Stomach (tissue), 4 donors: ENCODE results near the gene MAGEF1.

ENCODE experiments used
- POLR2A ChIP-seq, 4 donors: fragments of 450-650 bp; IDR thresholded peaks; one replicate each; pipeline ENCODE4 v1.6.1; 2016; ENCODE audit warnings: antibody characterized with exemption in 4 of 4, control low read depth in 2 of 4, mild to moderate bottlenecking in 1 of 4, moderate library complexity in 1 of 4
- TF ChIP-seq, protein P1 (sequence below), 7 experiments: fragments of 450-650 bp in 4 of 7; fragments of 200-600 bp in 3 of 7; sonication (generic) in 3 of 7; IDR thresholded peaks; one replicate each; pipeline ENCODE4 v1.5.1; 2016 to 2019; ENCODE audit warnings: antibody characterized with exemption in 7 of 7, control low read depth in 2 of 7, mild to moderate bottlenecking in 1 of 7

DNA sequence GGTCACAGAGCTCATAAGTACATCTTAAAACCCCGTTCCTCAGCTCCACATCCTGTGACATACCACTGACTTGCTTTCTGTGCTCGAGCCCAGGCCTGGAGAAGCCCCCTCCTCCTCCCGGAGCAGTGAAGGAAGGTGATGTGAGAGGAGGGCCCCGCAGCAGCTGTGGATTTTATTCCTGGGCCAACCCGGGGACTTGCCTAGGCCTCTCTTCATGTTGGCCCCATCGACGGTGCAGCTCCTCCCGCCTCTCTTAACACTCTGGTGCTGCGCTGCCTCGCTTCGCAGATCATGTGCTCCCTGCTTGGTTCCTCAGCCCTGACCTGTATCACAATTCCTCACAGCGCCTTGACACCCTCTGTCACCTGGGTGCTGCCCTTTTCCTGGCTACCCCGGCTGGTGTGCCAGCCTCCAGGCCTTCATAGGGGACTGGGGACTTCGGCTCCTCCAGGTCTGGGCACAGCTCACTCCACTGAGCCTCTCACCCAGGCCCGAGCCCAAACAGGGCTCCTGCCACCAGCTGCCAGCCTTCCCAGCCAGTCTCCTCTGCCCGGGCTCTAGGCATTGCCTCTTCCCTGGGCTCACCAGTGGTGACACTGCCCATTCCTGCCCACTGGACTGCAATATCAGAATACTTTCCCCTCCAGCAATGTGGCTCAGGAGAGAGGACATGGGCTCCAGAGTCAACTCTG lies 21.5 kb downstream of the MAGEF1 start:
- no peak for TF ChIP-seq POLR2A (IDR thresholded peaks at IDR 0.05)
- TF ChIP-seq, protein P1, sequence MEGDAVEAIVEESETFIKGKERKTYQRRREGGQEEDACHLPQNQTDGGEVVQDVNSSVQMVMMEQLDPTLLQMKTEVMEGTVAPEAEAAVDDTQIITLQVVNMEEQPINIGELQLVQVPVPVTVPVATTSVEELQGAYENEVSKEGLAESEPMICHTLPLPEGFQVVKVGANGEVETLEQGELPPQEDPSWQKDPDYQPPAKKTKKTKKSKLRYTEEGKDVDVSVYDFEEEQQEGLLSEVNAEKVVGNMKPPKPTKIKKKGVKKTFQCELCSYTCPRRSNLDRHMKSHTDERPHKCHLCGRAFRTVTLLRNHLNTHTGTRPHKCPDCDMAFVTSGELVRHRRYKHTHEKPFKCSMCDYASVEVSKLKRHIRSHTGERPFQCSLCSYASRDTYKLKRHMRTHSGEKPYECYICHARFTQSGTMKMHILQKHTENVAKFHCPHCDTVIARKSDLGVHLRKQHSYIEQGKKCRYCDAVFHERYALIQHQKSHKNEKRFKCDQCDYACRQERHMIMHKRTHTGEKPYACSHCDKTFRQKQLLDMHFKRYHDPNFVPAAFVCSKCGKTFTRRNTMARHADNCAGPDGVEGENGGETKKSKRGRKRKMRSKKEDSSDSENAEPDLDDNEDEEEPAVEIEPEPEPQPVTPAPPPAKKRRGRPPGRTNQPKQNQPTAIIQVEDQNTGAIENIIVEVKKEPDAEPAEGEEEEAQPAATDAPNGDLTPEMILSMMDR (IDR thresholded peaks at IDR 0.05), result no peak
